Measurements from ENCODE around the gene FAM107B. TPM values are rescaled to one million over a fixed set of nuclear protein-coding genes. Genes with fewer than 3 reads are reported as not detected.

Gene FAM107B
- total and polyA plus RNA-seq, 2 of the 4 experiments (the other 2 are of a cell fraction): 26.4 to 27.1 TPM

GRCh38 chr10:14727465-14727864, 47.2 kb downstream of the FAM107B start:
- no peak overlapping the region for H3K14ac ChIP-seq (replicated peaks; ENCODE audit: low read depth, low read length)
- BruUV-seq (replicated peaks): no TSS peak
- no peak overlapping the region for H2AFZ ChIP-seq (replicated peaks; ENCODE audit: low read length, poor library complexity)
- no CpG with 5 or more reads among the region's 1 CpG for WGBS, 2 experiments (ENCODE audit: extremely low coverage in 2 of 2, insufficient read length in 1 of 2)
- no peaks in the 10 kb centered on the region for H4K20me1 ChIP-seq (ENCODE audit: insufficient read depth, low read length)
- H3K4me2 ChIP-seq (ENCODE audit: low read depth, low read length): no peak overlapping the region
- no peak overlapping the region for H2AK5ac ChIP-seq (ENCODE audit: low read depth, low read length)
- TF ChIP-seq FOS (IDR thresholded peaks at IDR 0.05; ENCODE audit: low read depth, low read length): no peak
- no peak for TF ChIP-seq CEBPB (IDR thresholded peaks at IDR 0.05; ENCODE audit: low read depth, low read length)
- TF ChIP-seq SMC3 (IDR thresholded peaks at IDR 0.05; ENCODE audit: low read depth, low read length): no peak
- no peak for TF ChIP-seq RFX5 (IDR thresholded peaks at IDR 0.05; ENCODE audit: low read depth, low read length)
- no peak for TF ChIP-seq MXI1 (IDR thresholded peaks at IDR 0.05; ENCODE audit: borderline replicate concordance, low read depth, low read length)
- TF ChIP-seq CHD1 (IDR thresholded peaks at IDR 0.05; ENCODE audit: low read depth, low read length): no peak
- no peak for TF ChIP-seq MAZ (IDR thresholded peaks at IDR 0.05; ENCODE audit: borderline replicate concordance, low read depth, low read length)
- intact Hi-C loops (cut with micrococcal nuclease): no loop called here
- ATAC-seq (ENCODE audit: low read depth) (no peak), DNase-seq (no peak)
- dilution Hi-C loops (cut with HindIII; ENCODE audit: low sequenced_read_pairs, unreplicated experiment): no loop called here
- H3K36me3 ChIP-seq (ENCODE audit: control insufficient read depth, insufficient read depth, low read length): no peaks in the 10 kb centered on the region
- ChIA-PET POLR2A (ENCODE audit: unreplicated experiment) (no interaction called here), CTCF (no interaction called here)
- no peaks in the 10 kb centered on the region for H3K4me1 ChIP-seq (ENCODE audit: control insufficient read depth, insufficient read depth, low read length)
- no peak overlapping the region for H2BK20ac ChIP-seq (ENCODE audit: low read depth, low read length)
- no peak overlapping the region for H3K4ac ChIP-seq (ENCODE audit: low read depth, low read length)
- no peak overlapping the region for H3K23ac ChIP-seq (ENCODE audit: low read depth, low read length)
- no peaks in the 10 kb centered on the region for H3K79me1 ChIP-seq (ENCODE audit: low read depth in 1 of 2, low read length in 2 of 2)
- H4K8ac ChIP-seq (ENCODE audit: low read depth in 2 of 2, low read length in 2 of 2): no peak overlapping the region
- H2BK5ac ChIP-seq (ENCODE audit: low read depth, low read length, poor library complexity, severe bottlenecking): no peak overlapping the region
- H3K18ac ChIP-seq (ENCODE audit: low read depth, low read length): no peak overlapping the region
- H4K5ac ChIP-seq (ENCODE audit: low read depth, low read length): no peak overlapping the region
- peaks cover 7% of the 10 kb centered on the region for H3K27me3 ChIP-seq (ENCODE audit: control insufficient read depth, insufficient read depth, low read length)
- H2AK9ac ChIP-seq (replicated peaks; ENCODE audit: low read depth, low read length, poor library complexity): no peak overlapping the region
- H3K4me3 ChIP-seq (ENCODE audit: insufficient read depth, low read depth, low read length): no peak overlapping the region
- H2BK120ac ChIP-seq (ENCODE audit: low read depth, low read length): no peak overlapping the region
- no peak overlapping the region for H3K27ac ChIP-seq (ENCODE audit: insufficient read depth, low read length)
- H2BK15ac ChIP-seq (ENCODE audit: low read depth, low read length): no peak overlapping the region
- H4K91ac ChIP-seq (ENCODE audit: insufficient read depth, low read depth, low read length): no peak overlapping the region
- H3K56ac ChIP-seq (ENCODE audit: extremely low read depth, insufficient read depth, low read length): no peak overlapping the region
- H3K9me3 ChIP-seq (ENCODE audit: control insufficient read depth, insufficient read depth, low read length): peaks cover 5% of the 10 kb centered on the region
- H3K9me1 ChIP-seq (ENCODE audit: insufficient read depth, low read length): no peaks in the 10 kb centered on the region; the same call in 1 of the 2 replicates
- H3K9ac ChIP-seq (ENCODE audit: low read depth, low read length): no peak overlapping the region
- in situ Hi-C loops (cut with MboI; ENCODE audit: low sequenced_read_pairs): no loop called here

Measured in IMR-90 (cell line).